Cortex of kidney (tissue), 1 donor: ENCODE measurements around the gene RAG2.
"Not testable (repeated sequence)": the region's sequence is repeated elsewhere in the genome, so short reads cannot be mapped to it uniquely, and the experiment has no call there.

Experiments used
- DNase-seq: peaks from one replicate; lab custom pipeline; 2025; lab: John Stamatoyannopoulos, UW

Gene RAG2

GRCh38 chr11:36600180-36600579 is 2.1 kb upstream of the RAG2 start:
- DNase-seq: no peak

- no peak for DNase-seq
Observed at GRCh38 chr11:36596880-36597279, 1.2 kb downstream of the RAG2 start.

- DNase-seq: no peak
Observed at GRCh38 chr11:36594316-36594989, 3.6 kb downstream of the RAG2 start, which contains the start of gene IFTAP. Gene IFTAP (plus strand): TSS chr11:36594502. CDS start chr11:36610104, 15,602 bp downstream.

- DNase-seq: no peak
Observed at GRCh38 chr11:36591433-36591832, 6.6 kb downstream of the RAG2 start.

GRCh38 chr11:36590513-36590912 is 7.5 kb downstream of the RAG2 start:
- DNase-seq: no peak

GRCh38 chr11:36588099-36588498 is 9.9 kb downstream of the RAG2 start:
- DNase-seq: no peak

- no peak for DNase-seq
Observed at GRCh38 chr11:36586543-36586942, 11.5 kb downstream of the RAG2 start.

- DNase-seq: no peak
Observed at GRCh38 chr11:36583667-36584066, 14.4 kb downstream of the RAG2 start.

GRCh38 chr11:36581536-36581935 is 16.5 kb downstream of the RAG2 start:
- DNase-seq: no peak

GRCh38 chr11:36578458-36578857 is 19.6 kb downstream of the RAG2 start:
- DNase-seq: no peak

- DNase-seq: no peak
Observed at GRCh38 chr11:36577859-36578258, 20.2 kb downstream of the RAG2 start.

- no peak for DNase-seq
Observed at GRCh38 chr11:36577373-36577772, 20.7 kb downstream of the RAG2 start.

GRCh38 chr11:36574486-36574885 is 23.6 kb downstream of the RAG2 start:
- no peak for DNase-seq

GRCh38 chr11:36569095-36569494 is 28.9 kb downstream of the RAG2 start:
- no peak for DNase-seq

- no peak for DNase-seq
Observed at GRCh38 chr11:36567694-36568093, 30.3 kb downstream of the RAG2 start, which contains the start of gene RAG1. Gene RAG1 (plus strand): TSS chr11:36568007. CDS start chr11:36573305, 5,298 bp downstream.

- DNase-seq: no peak
Observed at GRCh38 chr11:36566407-36567053, 31.5 kb downstream of the RAG2 start.

GRCh38 chr11:36565031-36565610 is 32.9 kb downstream of the RAG2 start:
- DNase-seq: no peak

GRCh38 chr11:36564376-36565030 is 33.5 kb downstream of the RAG2 start:
- no peak for DNase-seq

- DNase-seq: no peak
Observed at GRCh38 chr11:36558571-36559413, 39.2 kb downstream of the RAG2 start.

GRCh38 chr11:36557991-36558390 is 40.0 kb downstream of the RAG2 start:
- DNase-seq: no peak

- not testable (repeated sequence) for DNase-seq
Observed at GRCh38 chr11:36557390-36557789, 40.6 kb downstream of the RAG2 start.
